ENCODE data around the gene MYO19. TPM values are rescaled to one million over a fixed set of nuclear protein-coding genes. Genes with fewer than 3 reads are reported as not detected.

Gene MYO19
- total and polyA plus RNA-seq, 2 of the 4 experiments (the other 2 are of a cell fraction), result 35.8 to 55.6 TPM

DNA sequence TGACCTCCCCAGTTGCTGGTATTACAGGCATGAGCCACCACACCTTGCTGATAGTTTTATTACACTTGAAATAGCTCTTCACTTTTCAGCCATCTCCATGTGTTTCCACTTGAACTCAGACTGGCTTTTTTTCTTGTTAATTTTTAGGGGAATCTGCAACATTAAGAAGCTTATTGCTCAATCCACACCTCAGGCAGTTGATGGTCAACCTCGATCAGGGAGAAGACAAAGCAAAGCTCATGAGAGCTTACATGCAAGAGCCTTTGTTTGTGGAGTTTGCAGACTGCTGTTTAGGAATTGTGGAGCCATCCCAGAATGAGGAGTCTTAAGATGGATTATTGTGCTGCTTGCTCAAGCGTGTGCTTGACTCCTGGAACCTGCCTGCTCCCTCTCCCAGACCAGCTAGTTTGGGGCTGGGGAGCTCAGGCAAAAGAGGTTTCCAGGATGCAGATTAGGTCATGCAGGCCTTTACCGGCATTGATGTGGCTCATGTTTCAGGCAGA, 39.5 kb downstream of the MYO19 start:
- DNase-seq (no peak), ATAC-seq (ENCODE audit: low read depth) (no peak)
- H3K4me3 ChIP-seq (ENCODE audit: insufficient read depth, low read depth, low read length), result no peak overlapping the region
- peaks cover 21 to 24% of the 10 kb centered on the region in 2 experiments for H3K79me1 ChIP-seq (ENCODE audit: low read depth in 1 of 2, low read length in 2 of 2)
- H3K56ac ChIP-seq (ENCODE audit: extremely low read depth, insufficient read depth, low read length), result no peak overlapping the region
- no peak overlapping the region for H2BK15ac ChIP-seq (ENCODE audit: low read depth, low read length)
- 100% methylated on average over 1 of the region's 3 CpGs; no CpG with 5 or more reads in 1 of the 2 experiments for whole genome bisulfite sequencing, 2 experiments (ENCODE audit: extremely low coverage in 2 of 2, insufficient read length in 1 of 2)
- in situ Hi-C loops (cut with MboI; ENCODE audit: low sequenced_read_pairs) (no loop called here), intact Hi-C loops (cut with micrococcal nuclease) (no loop called here), dilution Hi-C loops (cut with HindIII; ENCODE audit: low sequenced_read_pairs, unreplicated experiment) (no loop called here)
- H2BK20ac ChIP-seq (ENCODE audit: low read depth, low read length), result no peak overlapping the region
- no peak overlapping the region for H2BK120ac ChIP-seq (ENCODE audit: low read depth, low read length)
- H3K9ac ChIP-seq (ENCODE audit: low read depth, low read length), result no peak overlapping the region
- H3K9me1 ChIP-seq (ENCODE audit: insufficient read depth, low read length), result peaks cover 3% of the 10 kb centered on the region; the same call in 1 of the 2 replicates
- no peak overlapping the region for H3K27ac ChIP-seq (ENCODE audit: insufficient read depth, low read length)
- H2AK9ac ChIP-seq (replicated peaks; ENCODE audit: low read depth, low read length, poor library complexity), result no peak overlapping the region
- no peak overlapping the region for H3K14ac ChIP-seq (replicated peaks; ENCODE audit: low read depth, low read length)
- peaks cover 49% of the 10 kb centered on the region for H3K36me3 ChIP-seq (ENCODE audit: control insufficient read depth, insufficient read depth, low read length)
- no peaks in the 10 kb centered on the region for H3K4me1 ChIP-seq (ENCODE audit: control insufficient read depth, insufficient read depth, low read length)
- no peak overlapping the region for H2AFZ ChIP-seq (replicated peaks; ENCODE audit: low read length, poor library complexity)
- no peak overlapping the region for H3K4me2 ChIP-seq (ENCODE audit: low read depth, low read length)
- BruUV-seq (replicated peaks), result no TSS peak
- TF ChIP-seq CEBPB (IDR thresholded peaks at IDR 0.05; ENCODE audit: low read depth, low read length) (0 out of 2 replicates have a peak, but pooled peaks have one; percentile 20), FOS (IDR thresholded peaks at IDR 0.05; ENCODE audit: low read depth, low read length) (no peak)
- no peak overlapping the region for H3K4ac ChIP-seq (ENCODE audit: low read depth, low read length)
- no peak overlapping the region for H2BK5ac ChIP-seq (ENCODE audit: low read depth, low read length, poor library complexity, severe bottlenecking)
- no peaks in the 10 kb centered on the region; the same call in 1 of the 2 replicates for H4K20me1 ChIP-seq (ENCODE audit: insufficient read depth, low read length)
- H3K9me3 ChIP-seq (ENCODE audit: control insufficient read depth, insufficient read depth, low read length), result no peaks in the 10 kb centered on the region
- POLR2A ChIA-PET (ENCODE audit: unreplicated experiment), result no interaction called here
- H3K18ac ChIP-seq (ENCODE audit: low read depth, low read length), result no peak overlapping the region
- H3K23ac ChIP-seq (ENCODE audit: low read depth, low read length), result no peak overlapping the region
- no peak overlapping the region for H4K8ac ChIP-seq (ENCODE audit: low read depth in 2 of 2, low read length in 2 of 2)
- no peaks in the 10 kb centered on the region for H3K27me3 ChIP-seq (ENCODE audit: control insufficient read depth, insufficient read depth, low read length)
- no peak overlapping the region for H2AK5ac ChIP-seq (ENCODE audit: low read depth, low read length)
- H4K5ac ChIP-seq (ENCODE audit: low read depth, low read length), result no peak overlapping the region
- no peak overlapping the region for H4K91ac ChIP-seq (ENCODE audit: insufficient read depth, low read depth, low read length)
- CTCF ChIA-PET, result interaction anchor here (0.9 kb wide), 1 partner anchor 12 kb away, joined by 3 read pairs; no protein-coding TSS in a partner anchor

All from IMR-90 (cell line).